ENCODE results near the gene CABLES2.

CABLES2 gene

DNA sequence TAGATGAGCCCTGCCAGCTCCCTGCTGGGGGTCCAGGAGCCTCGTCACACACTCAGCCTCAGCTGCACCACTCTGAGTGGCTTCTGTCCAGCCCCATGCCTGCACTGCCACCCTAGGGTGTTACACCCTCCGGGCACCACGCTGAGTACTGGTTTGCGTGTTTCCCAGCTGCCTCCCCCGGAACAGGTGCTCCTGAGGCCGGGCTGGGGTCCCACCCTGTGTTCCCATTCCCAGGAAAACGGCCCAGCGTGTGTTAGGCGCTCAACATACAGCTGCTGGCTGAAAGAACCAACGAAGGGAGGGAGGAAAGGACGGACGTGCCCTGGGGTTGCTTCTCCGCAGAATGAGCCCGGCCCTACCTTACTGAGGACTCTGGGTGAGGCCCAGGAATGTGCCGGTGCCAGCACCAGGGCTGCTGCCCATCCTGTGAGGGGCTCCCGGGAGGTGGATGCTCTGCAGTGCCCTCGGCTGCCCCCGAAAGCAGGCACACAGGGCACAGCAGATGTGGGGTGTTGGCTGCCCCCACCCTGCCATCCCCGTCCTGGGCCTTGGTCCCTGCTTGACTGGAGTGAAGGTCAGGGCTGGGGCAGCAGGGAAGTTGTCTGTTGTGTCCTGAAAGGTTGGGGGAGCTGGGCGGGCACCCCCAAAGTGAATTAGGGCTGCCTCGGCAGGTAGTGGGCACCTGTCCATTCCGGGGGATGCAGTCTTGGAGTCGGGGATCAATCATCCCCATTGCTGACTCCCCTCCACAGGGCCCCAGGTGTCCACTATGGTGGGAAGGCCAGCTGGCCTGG, 56.3 kb downstream of the CABLES2 start:
- no peak for DNase-seq (ENCODE audit: low read depth in 2 of 2)

DNA sequence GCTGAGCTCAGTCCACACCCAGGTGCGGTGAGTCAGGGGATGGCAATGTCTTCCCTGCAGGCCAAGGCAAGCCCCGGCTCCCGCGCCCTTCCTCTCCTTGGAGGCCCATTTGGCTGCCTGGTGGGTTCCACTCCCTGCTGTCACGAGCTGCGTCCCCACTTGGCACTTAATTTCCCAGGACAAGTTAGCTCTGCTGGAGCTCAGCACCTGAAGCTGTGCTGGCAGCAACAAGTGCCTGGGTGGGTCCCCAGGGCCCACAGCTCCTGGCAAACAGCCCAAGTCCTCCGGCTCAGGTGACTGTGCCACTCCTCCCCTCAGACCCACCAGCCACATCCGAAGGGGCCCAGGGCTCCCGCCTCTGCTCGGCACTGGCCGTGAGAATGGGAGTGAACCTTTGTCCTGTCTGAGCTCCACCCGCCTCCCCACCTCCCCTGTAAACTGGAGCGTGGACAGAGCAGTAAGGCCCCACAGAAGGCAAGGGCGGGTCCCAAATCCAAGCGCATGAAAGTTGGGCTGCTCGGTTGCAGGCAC, 56.9 kb downstream of the CABLES2 start:
- no peak for DNase-seq (ENCODE audit: low read depth in 2 of 2)

DNA sequence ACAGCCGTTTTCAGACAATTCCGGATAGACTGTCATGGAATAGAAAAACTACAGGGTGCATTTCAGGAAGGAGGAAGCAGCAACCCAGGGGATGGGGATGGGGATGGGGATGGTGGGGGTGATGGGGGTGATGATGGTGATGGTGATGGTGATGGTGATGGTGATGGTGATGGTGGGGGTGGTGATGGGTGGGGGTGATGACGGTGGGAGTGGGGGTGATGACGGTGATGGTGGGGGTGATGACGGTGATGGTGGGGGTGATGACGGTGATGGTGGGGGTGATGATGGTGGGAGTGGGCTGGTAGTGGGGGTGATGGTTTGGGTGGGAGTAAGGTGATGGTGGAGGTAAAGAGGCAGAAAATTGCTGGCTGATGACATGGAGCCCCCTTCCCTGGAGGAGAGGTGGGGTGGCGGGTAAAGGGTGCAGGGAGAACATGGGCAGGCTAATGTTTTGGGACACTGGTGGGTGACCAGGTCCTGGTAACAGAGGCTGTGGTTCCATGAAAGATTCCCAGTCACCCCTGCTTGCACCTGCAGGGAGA, 57.5 kb downstream of the CABLES2 start:
- no peak for DNase-seq (ENCODE audit: low read depth in 2 of 2)

DNA sequence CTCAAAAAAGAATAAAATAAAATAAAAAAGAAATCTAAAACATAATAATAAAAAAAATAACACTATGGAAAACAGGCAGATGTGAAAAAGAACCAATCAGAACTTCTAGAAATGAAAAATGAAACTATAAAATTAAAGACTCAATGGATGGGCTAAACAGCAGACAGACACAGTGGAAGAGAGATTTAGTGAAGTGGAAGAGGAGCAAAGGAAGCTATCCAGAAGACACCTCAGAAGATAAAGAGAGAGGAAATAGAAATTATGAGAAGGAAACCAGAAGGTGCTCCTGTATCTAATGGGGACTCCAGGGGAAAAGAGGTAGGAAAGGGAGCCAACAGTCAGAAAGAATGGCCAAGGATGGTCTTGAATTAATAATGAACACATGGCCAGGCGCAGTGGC, 58.5 kb downstream of the CABLES2 start:
- DNase-seq (ENCODE audit: low read depth in 2 of 2) = no peak

DNA sequence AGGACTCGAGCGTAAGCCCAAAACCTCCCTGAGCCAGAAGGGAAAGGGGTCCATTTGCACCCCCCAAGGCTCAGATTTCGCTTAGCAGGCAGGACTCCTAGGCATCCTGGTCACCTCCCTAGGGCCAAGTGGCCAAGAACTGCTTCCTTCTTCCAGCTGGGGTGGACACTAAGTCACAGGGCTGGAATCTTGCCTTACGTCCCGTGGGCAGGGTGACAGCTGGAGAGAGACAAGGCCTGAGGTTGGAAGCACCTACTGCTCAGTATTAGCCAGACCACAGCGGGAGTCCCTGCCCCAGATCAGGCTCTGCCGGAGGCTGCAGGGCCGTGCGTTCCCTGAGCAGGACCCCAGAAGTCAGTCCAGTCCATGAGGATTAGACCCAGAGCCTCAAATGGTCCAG, 59.6 kb downstream of the CABLES2 start:
- DNase-seq (ENCODE audit: low read depth in 2 of 2) = no peak

DNA sequence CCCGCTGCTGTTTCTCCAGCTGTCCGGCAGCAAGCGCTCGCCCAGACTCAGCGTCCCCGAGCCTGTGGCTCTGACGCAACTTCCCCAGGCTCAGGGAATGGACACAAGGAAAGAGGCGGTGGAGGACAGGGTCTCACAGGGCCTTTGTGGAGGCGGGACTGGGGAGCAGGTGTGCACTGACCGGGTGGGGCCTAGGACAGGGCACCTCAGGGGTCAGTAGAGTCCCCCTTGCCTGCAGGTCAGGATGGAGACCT, 60.0 kb downstream of the CABLES2 start:
- DNase-seq (ENCODE audit: low read depth in 2 of 2) = no peak

DNA sequence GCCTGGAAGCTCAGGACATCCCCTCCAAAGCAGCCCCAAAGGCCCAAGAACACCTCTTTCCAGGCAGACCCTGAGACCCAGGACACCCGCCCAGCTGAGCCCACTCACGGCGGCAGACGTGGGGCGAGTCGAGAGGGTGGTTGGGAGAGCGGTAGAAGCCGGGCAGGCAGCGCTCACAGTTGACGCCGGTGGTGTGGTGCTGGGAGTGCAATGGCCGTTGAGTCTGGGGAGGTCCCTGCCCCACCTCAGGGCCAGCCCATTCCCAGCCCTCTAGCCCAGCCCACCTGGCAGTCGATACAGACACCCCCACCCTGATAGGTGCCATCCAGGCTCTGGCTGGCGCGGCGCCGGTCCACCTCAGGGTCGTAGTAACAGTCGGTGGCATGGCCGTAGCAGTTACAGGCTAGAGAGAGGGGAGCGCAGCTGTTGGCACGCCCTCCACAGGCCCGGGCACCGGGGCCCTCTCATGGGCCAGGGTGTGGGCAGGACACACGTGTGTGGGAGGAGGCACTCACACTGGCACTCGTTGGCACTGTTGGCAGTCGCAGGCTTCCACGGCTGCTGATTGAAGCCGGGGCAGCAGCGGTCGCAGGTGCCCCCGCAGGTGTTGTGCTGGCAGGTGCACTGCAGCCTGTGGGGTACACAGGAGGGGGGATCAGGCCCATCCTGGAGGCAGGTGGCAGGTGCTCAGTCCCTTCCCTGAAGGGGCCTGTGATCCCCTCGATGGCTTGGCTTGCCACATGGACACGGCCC, 60.5 kb downstream of the CABLES2 start:
- DNase-seq (ENCODE audit: low read depth in 2 of 2) = no peak

DNA sequence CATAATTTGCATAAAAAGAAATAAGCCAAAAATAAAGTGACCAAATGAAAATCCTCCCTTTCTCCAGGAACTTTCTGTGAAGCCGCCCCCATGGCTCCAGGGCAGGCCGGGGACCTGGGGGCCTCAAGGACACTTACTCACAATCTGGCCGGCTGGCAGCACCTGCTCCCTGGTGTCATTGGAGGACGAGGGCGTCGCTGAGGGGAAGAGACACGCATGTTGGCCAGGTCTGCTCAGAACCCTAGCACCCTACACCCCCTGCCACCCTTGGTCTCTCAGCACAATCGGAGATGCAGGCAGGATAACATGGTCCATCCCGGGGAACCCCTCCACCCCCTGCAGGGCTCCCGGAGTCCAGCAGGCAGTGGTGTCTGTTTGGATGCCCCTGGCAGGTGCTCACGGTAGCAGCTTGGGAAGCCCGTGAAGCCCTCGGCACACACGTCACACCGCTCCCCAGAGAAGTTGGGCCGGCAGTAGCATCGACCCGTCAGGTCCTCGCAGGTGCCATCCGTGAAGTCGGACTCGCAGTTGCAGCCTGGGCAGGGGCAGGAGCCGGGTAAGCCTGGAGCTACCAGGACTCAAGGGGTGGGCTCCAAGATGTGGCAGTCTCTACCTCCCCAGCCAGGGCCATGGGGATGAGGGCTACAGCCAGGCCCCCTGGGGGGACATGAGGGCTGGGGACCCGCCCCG, 61.3 kb downstream of the CABLES2 start:
- DNase-seq (ENCODE audit: low read depth in 2 of 2) = no peak

DNA sequence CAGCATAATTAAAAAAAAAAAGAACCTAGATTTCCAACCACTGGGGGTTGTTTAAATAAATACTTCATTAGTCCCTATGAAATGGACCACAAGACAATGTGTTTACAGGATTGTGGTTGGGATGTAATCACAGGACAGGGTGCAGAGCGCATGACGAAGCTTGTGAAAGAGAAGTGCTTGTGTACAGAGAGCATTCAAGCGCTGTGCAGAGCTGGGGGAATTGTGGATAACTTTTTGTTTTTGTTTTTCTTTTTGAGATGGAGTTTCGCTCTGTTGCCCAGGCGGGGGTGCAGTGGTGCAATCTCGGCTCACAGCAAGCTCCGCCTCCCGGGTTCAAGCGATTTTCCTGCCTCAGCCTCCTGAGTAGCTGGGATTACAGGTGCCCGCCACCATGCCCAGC, 62.3 kb downstream of the CABLES2 start:
- DNase-seq (ENCODE audit: low read depth in 2 of 2) = no peak

DNA sequence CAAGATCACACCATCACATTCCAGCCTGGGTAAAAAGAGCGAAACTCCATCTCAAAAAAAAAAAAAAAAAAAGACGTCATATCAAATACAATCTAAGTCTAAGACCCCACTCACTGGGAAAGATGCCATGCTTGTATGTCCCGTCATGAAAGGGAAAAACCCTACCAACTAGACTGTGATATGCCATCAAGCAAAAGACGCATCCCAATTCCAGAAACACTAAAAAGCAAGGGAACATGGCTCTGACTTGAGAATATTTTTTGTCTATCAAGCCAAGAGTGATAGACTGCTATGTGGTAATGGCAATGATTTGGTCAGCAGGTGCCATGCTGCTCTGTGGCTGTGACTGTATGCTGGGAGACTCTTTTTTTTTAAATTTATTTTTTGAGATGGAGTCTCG, 63.0 kb downstream of the CABLES2 start:
- no peak for DNase-seq (ENCODE audit: low read depth in 2 of 2)

DNA sequence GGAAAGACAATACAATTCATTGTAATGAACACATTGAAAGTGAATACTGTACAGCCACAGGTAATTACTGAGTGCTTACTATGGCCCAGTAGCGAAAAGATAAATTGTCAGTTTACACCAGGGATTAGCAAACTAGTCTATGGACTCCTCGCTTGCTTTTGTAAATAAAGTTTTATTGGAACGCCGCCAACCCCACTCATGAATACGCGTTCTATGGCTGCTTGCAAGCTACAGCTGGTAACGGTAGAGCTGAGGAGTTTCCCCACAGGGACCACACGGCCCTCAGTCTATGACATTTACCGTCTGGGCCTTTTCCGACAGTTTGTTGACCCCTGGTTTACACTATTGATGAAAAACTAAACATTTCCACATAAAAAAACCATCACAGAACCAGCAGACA, 64.2 kb downstream of the CABLES2 start:
- DNase-seq (ENCODE audit: low read depth in 2 of 2) = no peak

DNA sequence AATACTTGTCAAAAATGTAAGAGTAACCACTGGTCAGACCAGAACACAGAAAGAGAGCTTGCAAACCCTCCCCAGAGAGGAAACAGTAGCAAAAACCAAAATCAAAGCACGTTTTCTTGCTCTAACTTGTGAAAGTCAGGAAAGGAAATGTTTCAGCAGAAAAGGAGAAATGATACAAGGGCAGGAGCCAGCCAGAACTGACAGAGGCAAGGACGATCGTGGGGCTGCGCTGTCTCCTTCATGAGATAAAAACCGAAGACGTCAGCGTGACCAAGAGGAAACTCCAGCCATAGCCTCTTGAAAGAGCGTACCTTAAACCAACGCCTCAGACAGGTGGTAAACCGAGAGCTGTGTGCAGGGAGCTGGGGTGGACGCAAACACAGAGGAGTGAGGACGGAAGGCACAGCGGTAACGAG, 67.4 kb downstream of the CABLES2 start:
- DNase-seq (ENCODE audit: low read depth in 2 of 2) = no peak

All from stimulated activated CD8-positive, alpha-beta memory T cell treated with anti-CD3 and anti-CD28 coated beads, Interleukin-2, amount 100 ng/mL, for 48 hours (primary cell).